Astrocyte (in vitro differentiated cells and primary cell): Measurements from ENCODE around the gene ANKUB1. TPM values are rescaled to one million over a fixed set of nuclear protein-coding genes. Genes with fewer than 3 reads are reported as not detected.

Source experiments
- DNase-seq: peaks from one replicate; pipeline ENCODE4 v3.0.0-alpha.2; 2010; ENCODE audit warnings: low read depth
- FAIRE-seq: peaks from 2 replicates; lab custom pipeline; 2011; peaks lifted over from hg19 to GRCh38; lab: Jason Lieb, UNC
- H2AFZ ChIP-seq: 2 replicates; pipeline ENCODE4 v1.6.0; 2012; ENCODE audit warnings: low read depth, low read length, inconsistent platforms
- H3K27ac ChIP-seq: 2 replicates; pipeline ENCODE4 v1.5.1; 2011; ENCODE audit warnings: low read depth, low read length, inconsistent platforms
- H3K27me3 ChIP-seq: 2 replicates; pipeline ENCODE4 v1.6.0; 2011; ENCODE audit warnings: low read length, inconsistent platforms; ENCODE audit not compliant: insufficient read depth
- H3K36me3 ChIP-seq: 2 replicates; pipeline ENCODE4 v1.5.1; 2011; ENCODE audit warnings: low read length, inconsistent platforms; ENCODE audit not compliant: insufficient read depth
- H3K4me1 ChIP-seq: 2 replicates; pipeline ENCODE4 v1.5.1; 2011; ENCODE audit warnings: low read length, inconsistent platforms; ENCODE audit not compliant: insufficient read depth
- H3K4me2 ChIP-seq: 2 replicates; pipeline ENCODE4 v1.6.0; 2012; ENCODE audit warnings: low read length, inconsistent platforms
- H3K4me3 ChIP-seq: 2 replicates; pipeline ENCODE4 v1.5.1; 2011; ENCODE audit warnings: low read depth, mild to moderate bottlenecking, low read length, inconsistent platforms; ENCODE audit not compliant: insufficient read depth
- H3K79me2 ChIP-seq: 2 replicates; pipeline ENCODE4 v1.6.0; 2012; ENCODE audit warnings: mild to moderate bottlenecking, low read length, inconsistent platforms; ENCODE audit not compliant: insufficient read depth
- H3K9ac ChIP-seq: 2 replicates; pipeline ENCODE4 v1.6.0; 2012; ENCODE audit warnings: mild to moderate bottlenecking, low read length, inconsistent platforms
- H3K9me3 ChIP-seq: 2 replicates; pipeline ENCODE4 v1.5.1; 2012; ENCODE audit warnings: low read depth, mild to moderate bottlenecking, low read length, inconsistent platforms; ENCODE audit not compliant: insufficient read depth
- H4K20me1 ChIP-seq: 2 replicates; pipeline ENCODE4 v1.6.0; 2012; ENCODE audit warnings: low read length, inconsistent platforms; ENCODE audit not compliant: insufficient read depth
- H3K27ac Mint-ChIP-seq: one replicate; pipeline ENCODE4 v1.8.0; 2021; ENCODE audit warnings: mild to moderate bottlenecking, mixed read lengths; ENCODE audit not compliant: unreplicated experiment
- H3K27me3 Mint-ChIP-seq: one replicate; pipeline ENCODE4 v1.8.0; 2021; ENCODE audit warnings: low read depth, mixed read lengths; ENCODE audit not compliant: unreplicated experiment
- H3K36me3 Mint-ChIP-seq: one replicate; pipeline ENCODE4 v1.8.0; 2021; ENCODE audit warnings: low read depth, mixed read lengths; ENCODE audit not compliant: unreplicated experiment
- H3K4me1 Mint-ChIP-seq: one replicate; pipeline ENCODE4 v1.8.0; 2021; ENCODE audit warnings: low read depth, mixed read lengths; ENCODE audit not compliant: unreplicated experiment
- H3K4me3 Mint-ChIP-seq: one replicate; pipeline ENCODE4 v1.8.0; 2021; ENCODE audit warnings: mild to moderate bottlenecking, moderate library complexity, mixed read lengths; ENCODE audit not compliant: unreplicated experiment
- H3K9me3 Mint-ChIP-seq: one replicate; pipeline ENCODE4 v1.8.0; 2021; ENCODE audit warnings: mild to moderate bottlenecking, mixed read lengths; ENCODE audit not compliant: unreplicated experiment
- EZH2 ChIP-seq: IDR thresholded peaks from 2 replicates; pipeline ENCODE4 v1.6.1; 2012; ENCODE audit warnings: mild to moderate bottlenecking, low read length, inconsistent platforms; ENCODE audit not compliant: insufficient read depth
- total RNA-seq: library from RNA; stranded (reverse); gene quantifications from 2 replicates; pipeline ENCODE4 v1.2.1, GENCODE V29; 2021
- TF ChIP-seq, protein P1 (sequence below): IDR thresholded peaks from 2 replicates; pipeline ENCODE4 v1.5.1; 2011; ENCODE audit warnings: low read depth, mild to moderate bottlenecking, inconsistent platforms, low read length, moderate library complexity; ENCODE audit not compliant: insufficient read depth

The ANKUB1 gene
- total RNA-seq, 1 donor from 2014 or later: not detected

GRCh38 chr3:149736953-149737205 is 55.5 kb downstream of the ANKUB1 start:
- no peak overlapping the region for H2AFZ ChIP-seq
- H3K9ac ChIP-seq: no peak overlapping the region
- H3K4me1 ChIP-seq: peaks cover 6% of the 10 kb centered on the region
- Mint-ChIP-seq H3K4me3 (no peak overlapping the region), H3K27me3 (no peaks in the 10 kb centered on the region), H3K9me3 (no peaks in the 10 kb centered on the region), H3K27ac (peak overlapping the region; percentile 92), H3K4me1 (peaks cover 27% of the 10 kb centered on the region), H3K36me3 (no peaks in the 10 kb centered on the region)
- TF ChIP-seq EZH2: no peak
- TF ChIP-seq, protein P1, sequence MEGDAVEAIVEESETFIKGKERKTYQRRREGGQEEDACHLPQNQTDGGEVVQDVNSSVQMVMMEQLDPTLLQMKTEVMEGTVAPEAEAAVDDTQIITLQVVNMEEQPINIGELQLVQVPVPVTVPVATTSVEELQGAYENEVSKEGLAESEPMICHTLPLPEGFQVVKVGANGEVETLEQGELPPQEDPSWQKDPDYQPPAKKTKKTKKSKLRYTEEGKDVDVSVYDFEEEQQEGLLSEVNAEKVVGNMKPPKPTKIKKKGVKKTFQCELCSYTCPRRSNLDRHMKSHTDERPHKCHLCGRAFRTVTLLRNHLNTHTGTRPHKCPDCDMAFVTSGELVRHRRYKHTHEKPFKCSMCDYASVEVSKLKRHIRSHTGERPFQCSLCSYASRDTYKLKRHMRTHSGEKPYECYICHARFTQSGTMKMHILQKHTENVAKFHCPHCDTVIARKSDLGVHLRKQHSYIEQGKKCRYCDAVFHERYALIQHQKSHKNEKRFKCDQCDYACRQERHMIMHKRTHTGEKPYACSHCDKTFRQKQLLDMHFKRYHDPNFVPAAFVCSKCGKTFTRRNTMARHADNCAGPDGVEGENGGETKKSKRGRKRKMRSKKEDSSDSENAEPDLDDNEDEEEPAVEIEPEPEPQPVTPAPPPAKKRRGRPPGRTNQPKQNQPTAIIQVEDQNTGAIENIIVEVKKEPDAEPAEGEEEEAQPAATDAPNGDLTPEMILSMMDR: no peak
- FAIRE-seq (no peak), DNase-seq (no peak)
- H3K27ac ChIP-seq: no peak overlapping the region
- peaks cover 19% of the 10 kb centered on the region for H3K36me3 ChIP-seq
- no peaks in the 10 kb centered on the region for H3K79me2 ChIP-seq
- no peak overlapping the region for H3K4me3 ChIP-seq
- H3K27me3 ChIP-seq: no peaks in the 10 kb centered on the region
- no peak overlapping the region for H3K4me2 ChIP-seq
- no peaks in the 10 kb centered on the region for H3K9me3 ChIP-seq
- no peaks in the 10 kb centered on the region for H4K20me1 ChIP-seq

DNA sequence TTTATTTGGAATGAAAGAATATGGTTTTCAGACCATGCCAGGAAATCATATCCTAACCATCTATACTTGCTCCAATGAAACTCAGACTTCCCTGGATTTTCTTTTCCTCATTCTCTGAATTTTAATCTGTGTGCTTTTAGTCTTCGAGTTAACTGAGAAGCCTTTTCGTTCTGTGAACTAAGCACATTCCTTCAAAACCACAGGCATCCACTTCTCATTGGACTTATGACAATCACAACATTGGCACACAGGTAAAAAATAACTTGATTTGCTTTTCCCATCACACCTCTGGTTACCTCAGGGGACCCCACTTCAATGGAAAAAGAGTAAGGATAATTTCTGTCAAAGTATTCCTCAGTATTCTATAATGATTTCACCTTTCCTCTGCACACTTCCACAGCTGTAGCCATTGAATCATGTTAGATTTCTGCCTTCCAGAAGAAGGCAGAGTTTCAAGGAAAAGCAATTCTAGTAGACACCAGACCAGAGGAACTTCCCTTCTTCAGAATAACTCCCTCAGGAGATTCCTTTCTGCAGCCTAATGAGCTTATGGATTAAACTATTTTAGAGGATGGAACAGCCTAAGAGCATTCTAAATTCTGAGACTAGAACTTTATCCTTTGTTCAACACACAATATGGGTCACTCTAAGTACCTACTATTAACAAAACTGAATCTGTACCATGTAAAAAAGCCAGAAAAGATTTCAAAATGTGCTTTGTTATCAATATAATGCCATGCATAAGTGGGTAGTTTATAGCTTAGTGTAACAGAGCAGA is 56.0 kb downstream of the ANKUB1 start:
- no peaks in the 10 kb centered on the region for H3K79me2 ChIP-seq
- Mint-ChIP-seq H3K4me1 (peaks cover 27% of the 10 kb centered on the region), H3K36me3 (no peaks in the 10 kb centered on the region), H3K4me3 (no peak overlapping the region), H3K27me3 (no peaks in the 10 kb centered on the region), H3K9me3 (no peaks in the 10 kb centered on the region), H3K27ac (peak overlapping the region; percentile 92)
- H3K27me3 ChIP-seq: no peaks in the 10 kb centered on the region
- peak; percentile 79 for DNase-seq
- H3K9ac ChIP-seq: no peak overlapping the region
- no peaks in the 10 kb centered on the region for H3K9me3 ChIP-seq
- no peak overlapping the region for H3K27ac ChIP-seq
- H3K4me3 ChIP-seq: no peak overlapping the region
- FAIRE-seq: peak; percentile 84
- H3K4me2 ChIP-seq: peak overlapping the region; percentile 26
- TF ChIP-seq, protein P1: no peak
- TF ChIP-seq EZH2: no peak
- H2AFZ ChIP-seq: no peak overlapping the region
- H3K36me3 ChIP-seq: peaks cover 19% of the 10 kb centered on the region
- no peaks in the 10 kb centered on the region for H4K20me1 ChIP-seq
- peaks cover 6% of the 10 kb centered on the region for H3K4me1 ChIP-seq

GRCh38 chr3:149732234-149732633 is 60.1 kb downstream of the ANKUB1 start:
- H3K4me3 Mint-ChIP-seq: no peak overlapping the region

More at GRCh38 chr3:149732234-149732633, 60.1 kb downstream of the ANKUB1 start:
- no peaks in the 10 kb centered on the region for H3K9me3 Mint-ChIP-seq
- H3K27ac Mint-ChIP-seq: no peak overlapping the region
- Histone ChIP-seq H3K9me3 (no peaks in the 10 kb centered on the region), H3K9ac (no peak overlapping the region), H3K4me2 (no peak overlapping the region), H4K20me1 (no peaks in the 10 kb centered on the region), H3K4me3 (no peak overlapping the region), H3K4me1 (peaks cover 6% of the 10 kb centered on the region), H2AFZ (no peak overlapping the region), H3K27me3 (no peaks in the 10 kb centered on the region), H3K27ac (no peak overlapping the region), H3K79me2 (no peaks in the 10 kb centered on the region), H3K36me3 (peaks cover 1% of the 10 kb centered on the region)
- no peaks in the 10 kb centered on the region for H3K27me3 Mint-ChIP-seq
- peaks cover 18% of the 10 kb centered on the region for H3K4me1 Mint-ChIP-seq
- TF ChIP-seq, protein P1: no peak
- no peak for TF ChIP-seq EZH2
- FAIRE-seq: no peak
- no peaks in the 10 kb centered on the region for H3K36me3 Mint-ChIP-seq
- DNase-seq: no peak
